A673 (cell line): ENCODE data around the gene CLDN24. TPM values are rescaled to one million over a fixed set of nuclear protein-coding genes. Genes with fewer than 3 reads are reported as not detected.

Source experiments
- BruUV-seq: library from RNA; stranded (reverse); fragments of 400-500 nt; replicated peaks from 2 replicates; lab custom pipeline; 2021; lab: Mats Ljungman, UMichigan
- CTCF ChIA-PET: fragments of 300-600 bp; sonication (Branson Sonifier 250); formaldehyde crosslinking; loops from one replicate; lab custom pipeline; 2022; ENCODE audit warnings: antibody characterized with exemption; lab: Charles Lee
- POLR2A ChIA-PET: fragments of 300-600 bp; sonication (Branson Sonifier 250); formaldehyde crosslinking; loops from one replicate; lab custom pipeline; 2022; ENCODE audit warnings: antibody characterized with exemption; ENCODE audit not compliant: low non-redundant PET; lab: Charles Lee
- DNase-seq: peaks from one replicate; pipeline ENCODE4 v3.0.0-alpha.2; 2015; ENCODE audit warnings: low spot score
- H3K27ac ChIP-seq: fragments of 200-600 bp; sonication (generic); 2 replicates; pipeline ENCODE4 v1.5.1; 2016; ENCODE audit warnings: mixed run types, low read depth, mild to moderate bottlenecking, mixed read lengths, antibody characterized with exemption, low read length; ENCODE audit not compliant: poor library complexity, severe bottlenecking
- H3K27me3 ChIP-seq: fragments of 200-600 bp; sonication (generic); replicated peaks from 2 replicates; pipeline ENCODE4 v1.6.1; 2017; ENCODE audit warnings: mixed run types, low read depth, mild to moderate bottlenecking, mixed read lengths, antibody characterized with exemption, low read length; ENCODE audit not compliant: insufficient read depth, poor library complexity
- H3K36me3 ChIP-seq: fragments of 200-600 bp; sonication (generic); 2 replicates; pipeline ENCODE4 v1.6.1; 2016; ENCODE audit warnings: mixed run types, mild to moderate bottlenecking, mixed read lengths, antibody characterized with exemption, low read length; ENCODE audit not compliant: insufficient read depth, poor library complexity, severe bottlenecking
- H3K4me1 ChIP-seq: fragments of 200-600 bp; sonication (generic); 2 replicates; pipeline ENCODE4 v1.6.1; 2017; ENCODE audit warnings: mixed run types, mild to moderate bottlenecking, mixed read lengths, antibody characterized with exemption, low read length; ENCODE audit not compliant: insufficient read depth, poor library complexity, severe bottlenecking
- H3K4me3 ChIP-seq: fragments of 200-600 bp; sonication (generic); 2 replicates; pipeline ENCODE4 v1.5.1; 2016; ENCODE audit warnings: low read depth, mixed run types, mild to moderate bottlenecking, mixed read lengths, low read length; ENCODE audit not compliant: poor library complexity, severe bottlenecking
- H3K9me3 ChIP-seq: fragments of 200-600 bp; sonication (generic); 2 replicates; pipeline ENCODE4 v1.6.1; 2016; ENCODE audit warnings: mixed run types, low read depth, mild to moderate bottlenecking, mixed read lengths, antibody characterized with exemption, low read length; ENCODE audit not compliant: poor library complexity, severe bottlenecking
- EZH2 ChIP-seq: fragments of 200-600 bp; sonication (generic); IDR thresholded peaks from 2 replicates; pipeline ENCODE4 v1.6.1; 2017; ENCODE audit warnings: borderline replicate concordance, low read depth, mild to moderate bottlenecking, mixed read lengths, antibody characterized with exemption, low read length; ENCODE audit not compliant: poor library complexity, severe bottlenecking
- intact Hi-C: fragments of 100-400 bp; cut with micrococcal nuclease; formaldehyde crosslinking; loops from one replicate; pipeline ENCODE4 v1.10.0; 2022; ENCODE audit not compliant: unreplicated experiment
- total RNA-seq: library from RNA; stranded (reverse); gene quantifications from 2 replicates; pipeline ENCODE4 v1.2.3, GENCODE V29; 2021
- TF ChIP-seq, protein P1 (sequence below): fragments of 300-800, 200-600 bp; sonication (generic); conservative IDR thresholded peaks from 2 replicates; pipeline ENCODE4 v1.5.1; 2017; ENCODE audit warnings: low read depth, mild to moderate bottlenecking, antibody characterized with exemption, low read length, moderate library complexity, mixed read lengths

CLDN24 gene
- total RNA-seq, 1 experiment from 2014 or later = not detected

DNA sequence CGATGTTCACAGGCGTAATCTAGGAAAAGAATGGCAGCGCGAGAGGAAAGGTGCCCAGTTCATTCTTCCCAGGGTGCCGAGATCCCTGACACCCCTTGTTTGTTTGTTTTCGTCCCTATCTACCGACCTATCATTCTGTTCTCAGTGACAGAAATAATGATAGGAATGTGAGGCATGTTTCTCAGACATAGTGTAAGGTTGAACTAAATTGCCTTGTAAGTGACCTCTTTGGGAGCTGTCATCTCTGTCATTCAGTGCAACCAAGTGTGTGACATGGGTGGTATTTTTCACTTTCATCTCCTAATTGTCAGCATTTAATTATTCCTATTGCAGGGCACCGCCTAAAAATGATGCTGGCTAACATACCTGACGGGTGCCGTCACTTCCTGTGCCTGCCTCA is 26.5 kb downstream of the CLDN24 start:
- Histone ChIP-seq H3K36me3 (peaks cover 23% of the 10 kb centered on the region), H3K27me3 (no peaks in the 10 kb centered on the region), H3K9me3 (no peaks in the 10 kb centered on the region), H3K4me1 (no peaks in the 10 kb centered on the region), H3K27ac (no peak overlapping the region), H3K4me3 (no peak overlapping the region)
- ChIA-PET CTCF (no interaction called here), POLR2A (no interaction called here)
- intact Hi-C loops = no loop called here
- TF ChIP-seq EZH2 = no peak
- TF ChIP-seq, protein P1, sequence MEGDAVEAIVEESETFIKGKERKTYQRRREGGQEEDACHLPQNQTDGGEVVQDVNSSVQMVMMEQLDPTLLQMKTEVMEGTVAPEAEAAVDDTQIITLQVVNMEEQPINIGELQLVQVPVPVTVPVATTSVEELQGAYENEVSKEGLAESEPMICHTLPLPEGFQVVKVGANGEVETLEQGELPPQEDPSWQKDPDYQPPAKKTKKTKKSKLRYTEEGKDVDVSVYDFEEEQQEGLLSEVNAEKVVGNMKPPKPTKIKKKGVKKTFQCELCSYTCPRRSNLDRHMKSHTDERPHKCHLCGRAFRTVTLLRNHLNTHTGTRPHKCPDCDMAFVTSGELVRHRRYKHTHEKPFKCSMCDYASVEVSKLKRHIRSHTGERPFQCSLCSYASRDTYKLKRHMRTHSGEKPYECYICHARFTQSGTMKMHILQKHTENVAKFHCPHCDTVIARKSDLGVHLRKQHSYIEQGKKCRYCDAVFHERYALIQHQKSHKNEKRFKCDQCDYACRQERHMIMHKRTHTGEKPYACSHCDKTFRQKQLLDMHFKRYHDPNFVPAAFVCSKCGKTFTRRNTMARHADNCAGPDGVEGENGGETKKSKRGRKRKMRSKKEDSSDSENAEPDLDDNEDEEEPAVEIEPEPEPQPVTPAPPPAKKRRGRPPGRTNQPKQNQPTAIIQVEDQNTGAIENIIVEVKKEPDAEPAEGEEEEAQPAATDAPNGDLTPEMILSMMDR = no peak
- no TSS peak for BruUV-seq
- no peak for DNase-seq

- no peak for TF ChIP-seq EZH2
- TF ChIP-seq, protein P1 = no peak
- DNase-seq = no peak
- ChIA-PET CTCF (no interaction called here), POLR2A (interaction anchor here (0.6 kb wide), 1 partner anchor 1556 kb away, joined by 4 read pairs; no protein-coding TSS in a partner anchor)
- no peak overlapping the region for H3K4me3 ChIP-seq
- no TSS peak for BruUV-seq
- no peaks in the 10 kb centered on the region for H3K9me3 ChIP-seq
- H3K4me1 ChIP-seq = no peaks in the 10 kb centered on the region
- no peaks in the 10 kb centered on the region for H3K27me3 ChIP-seq
- intact Hi-C loops = no loop called here
- H3K36me3 ChIP-seq = peaks cover 55% of the 10 kb centered on the region
- H3K27ac ChIP-seq = no peak overlapping the region
Measured at GRCh38 chr4:183291070-183291469, 31.2 kb downstream of the CLDN24 start.

GRCh38 chr4:183289688-183290087 is 32.5 kb downstream of the CLDN24 start:
- CTCF ChIA-PET = no interaction called here
- intact Hi-C loops = no loop called here
- Histone ChIP-seq H3K4me3 (no peak overlapping the region), H3K4me1 (no peaks in the 10 kb centered on the region), H3K36me3 (peaks cover 57% of the 10 kb centered on the region), H3K27me3 (no peaks in the 10 kb centered on the region), H3K27ac (no peak overlapping the region), H3K9me3 (no peaks in the 10 kb centered on the region)
- POLR2A ChIA-PET = no interaction called here
- TF ChIP-seq EZH2 = no peak
- TF ChIP-seq, protein P1 = no peak
- peak; percentile 34 for DNase-seq
- BruUV-seq = no TSS peak
